Measurements from ENCODE around the gene SF3A2.

The SF3A2 gene

DNA sequence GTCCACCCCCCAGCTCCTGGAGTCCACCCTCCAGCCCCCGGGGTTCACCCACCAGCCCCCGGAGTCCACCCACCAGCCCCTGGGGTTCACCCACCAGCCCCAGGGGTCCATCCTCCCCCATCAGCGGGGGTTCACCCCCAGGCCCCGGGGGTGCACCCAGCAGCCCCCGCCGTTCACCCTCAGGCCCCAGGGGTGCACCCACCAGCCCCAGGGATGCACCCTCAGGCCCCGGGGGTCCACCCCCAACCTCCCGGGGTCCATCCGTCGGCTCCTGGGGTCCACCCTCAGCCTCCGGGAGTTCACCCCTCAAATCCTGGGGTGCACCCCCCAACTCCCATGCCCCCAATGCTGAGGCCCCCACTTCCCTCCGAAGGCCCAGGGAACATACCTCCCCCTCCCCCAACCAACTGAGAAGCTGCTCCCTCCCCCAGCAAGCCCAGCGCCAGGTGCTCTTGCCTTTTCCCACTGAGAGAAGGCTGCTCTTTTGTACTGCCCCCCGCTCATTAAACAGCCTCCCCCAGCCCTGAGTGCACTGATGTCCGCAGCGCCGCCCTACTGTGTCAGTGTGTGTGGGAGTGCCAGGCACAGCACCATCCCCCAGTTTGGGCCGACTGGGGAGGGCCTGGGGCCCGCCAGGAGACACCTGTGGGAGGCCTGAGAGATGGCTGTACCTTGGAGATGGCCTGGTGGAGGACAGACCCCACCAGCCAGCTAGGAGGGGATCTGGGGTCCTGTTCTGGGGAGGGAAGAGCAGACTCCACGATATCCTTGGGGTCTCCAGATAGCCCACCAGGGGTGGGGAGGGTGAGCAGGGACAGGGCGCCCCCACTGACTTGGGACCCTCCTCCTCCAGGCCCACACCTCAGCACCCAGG, 11.7 kb downstream of the SF3A2 start:
- Mint-ChIP-seq H3K27ac (no peak overlapping the region), H3K9me3 (no peaks in the 10 kb centered on the region), H3K4me3 (no peak overlapping the region), H3K27me3 (ENCODE audit: low read depth) (peaks cover 4% of the 10 kb centered on the region), H3K36me3 (ENCODE audit: low read depth) (peaks cover 14% of the 10 kb centered on the region), H3K4me1 (ENCODE audit: low read depth) (peaks cover 2% of the 10 kb centered on the region)

DNA sequence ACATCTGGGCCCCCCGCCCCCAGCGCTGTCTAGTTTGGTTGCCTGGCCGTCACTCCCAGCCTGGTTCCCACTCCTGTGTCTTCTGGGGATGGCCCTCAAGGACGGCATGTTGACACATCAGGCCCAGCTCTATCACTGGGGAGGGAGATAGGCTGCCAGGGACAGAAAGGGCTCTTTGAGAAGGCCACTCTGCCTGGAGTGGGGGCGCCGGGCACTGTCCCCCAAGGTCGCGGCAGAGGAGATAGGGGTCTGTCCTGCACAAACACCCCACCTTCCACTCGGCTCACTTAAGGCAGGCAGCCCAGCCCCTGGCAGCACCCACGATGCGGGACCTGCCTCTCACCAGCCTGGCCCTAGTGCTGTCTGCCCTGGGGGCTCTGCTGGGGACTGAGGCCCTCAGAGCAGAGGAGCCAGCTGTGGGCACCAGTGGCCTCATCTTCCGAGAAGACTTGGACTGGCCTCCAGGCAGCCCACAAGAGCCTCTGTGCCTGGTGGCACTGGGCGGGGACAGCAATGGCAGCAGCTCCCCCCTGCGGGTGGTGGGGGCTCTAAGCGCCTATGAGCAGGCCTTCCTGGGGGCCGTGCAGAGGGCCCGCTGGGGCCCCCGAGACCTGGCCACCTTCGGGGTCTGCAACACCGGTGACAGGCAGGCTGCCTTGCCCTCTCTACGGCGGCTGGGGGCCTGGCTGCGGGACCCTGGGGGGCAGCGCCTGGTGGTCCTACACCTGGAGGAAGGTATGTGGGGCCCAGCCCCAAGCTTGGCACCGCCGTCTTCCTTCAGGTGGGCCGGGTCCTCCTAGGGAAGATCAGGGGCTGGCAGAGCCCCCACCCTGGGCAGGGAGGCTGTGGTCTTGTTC, 12.6 kb downstream of the SF3A2 start, which contains the start of gene AMH:
Gene AMH, plus strand, starts transcription at position 314 of the 857 bp plus-strand sequence. Its CDS starts 10 bp downstream, at position 324.
- Mint-ChIP-seq H3K27ac (no peak within 1 kb of the TSS), H3K36me3 (ENCODE audit: low read depth) (peaks cover 14% of the 10 kb centered on the region), H3K27me3 (ENCODE audit: low read depth) (peaks cover 7% of the 10 kb centered on the region), H3K4me3 (no peak within 1 kb of the TSS), H3K9me3 (no peaks in the 10 kb centered on the region), H3K4me1 (ENCODE audit: low read depth) (peaks cover 2% of the 10 kb centered on the region)

- Mint-ChIP-seq H3K36me3 (ENCODE audit: low read depth) (peaks cover 10% of the 10 kb centered on the region), H3K27me3 (ENCODE audit: low read depth) (peaks cover 8% of the 10 kb centered on the region), H3K9me3 (no peaks in the 10 kb centered on the region), H3K27ac (no peak overlapping the region), H3K4me1 (ENCODE audit: low read depth) (peaks cover 2% of the 10 kb centered on the region), H3K4me3 (no peak overlapping the region)
Measured at GRCh38 chr19:2249880-2250765, 13.5 kb downstream of the SF3A2 start.

DNA sequence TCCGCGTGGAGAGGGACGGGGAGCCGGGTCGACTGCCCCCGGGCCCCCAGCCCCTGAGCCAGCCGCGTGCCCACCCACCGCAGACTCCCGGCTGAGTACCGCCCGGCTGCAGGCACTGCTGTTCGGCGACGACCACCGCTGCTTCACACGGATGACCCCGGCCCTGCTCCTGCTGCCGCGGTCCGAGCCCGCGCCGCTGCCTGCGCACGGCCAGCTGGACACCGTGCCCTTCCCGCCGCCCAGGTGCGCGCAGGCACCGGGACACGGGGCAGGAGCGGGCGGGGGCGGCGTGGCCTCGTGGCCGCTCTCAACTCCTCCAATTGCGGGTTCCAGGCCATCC, 14.1 kb downstream of the SF3A2 start:
- Mint-ChIP-seq H3K4me3 (no peak overlapping the region), H3K27ac (no peak overlapping the region), H3K36me3 (ENCODE audit: low read depth) (peaks cover 9% of the 10 kb centered on the region), H3K4me1 (ENCODE audit: low read depth) (peaks cover 2% of the 10 kb centered on the region), H3K9me3 (no peaks in the 10 kb centered on the region), H3K27me3 (ENCODE audit: low read depth) (peaks cover 8% of the 10 kb centered on the region)

DNA sequence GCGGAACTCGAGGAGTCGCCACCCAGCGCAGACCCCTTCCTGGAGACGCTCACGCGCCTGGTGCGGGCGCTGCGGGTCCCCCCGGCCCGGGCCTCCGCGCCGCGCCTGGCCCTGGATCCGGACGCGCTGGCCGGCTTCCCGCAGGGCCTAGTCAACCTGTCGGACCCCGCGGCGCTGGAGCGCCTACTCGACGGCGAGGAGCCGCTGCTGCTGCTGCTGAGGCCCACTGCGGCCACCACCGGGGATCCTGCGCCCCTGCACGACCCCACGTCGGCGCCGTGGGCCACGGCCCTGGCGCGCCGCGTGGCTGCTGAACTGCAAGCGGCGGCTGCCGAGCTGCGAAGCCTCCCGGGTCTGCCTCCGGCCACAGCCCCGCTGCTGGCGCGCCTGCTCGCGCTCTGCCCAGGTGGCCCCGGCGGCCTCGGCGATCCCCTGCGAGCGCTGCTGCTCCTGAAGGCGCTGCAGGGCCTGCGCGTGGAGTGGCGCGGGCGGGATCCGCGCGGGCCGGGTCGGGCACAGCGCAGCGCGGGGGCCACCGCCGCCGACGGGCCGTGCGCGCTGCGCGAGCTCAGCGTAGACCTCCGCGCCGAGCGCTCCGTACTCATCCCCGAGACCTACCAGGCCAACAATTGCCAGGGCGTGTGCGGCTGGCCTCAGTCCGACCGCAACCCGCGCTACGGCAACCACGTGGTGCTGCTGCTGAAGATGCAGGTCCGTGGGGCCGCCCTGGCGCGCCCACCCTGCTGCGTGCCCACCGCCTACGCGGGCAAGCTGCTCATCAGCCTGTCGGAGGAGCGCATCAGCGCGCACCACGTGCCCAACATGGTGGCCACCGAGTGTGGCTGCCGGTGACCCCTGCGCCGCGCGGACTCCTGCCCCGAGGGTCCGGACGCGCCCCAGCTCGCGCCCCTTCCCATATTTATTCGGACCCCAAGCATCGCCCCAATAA, 14.8 kb downstream of the SF3A2 start:
- Mint-ChIP-seq H3K27me3 (ENCODE audit: low read depth) (peaks cover 8% of the 10 kb centered on the region), H3K4me3 (no peak overlapping the region), H3K27ac (no peak overlapping the region), H3K4me1 (ENCODE audit: low read depth) (peaks cover 2% of the 10 kb centered on the region), H3K36me3 (ENCODE audit: low read depth) (peaks cover 7% of the 10 kb centered on the region), H3K9me3 (no peaks in the 10 kb centered on the region)

DNA sequence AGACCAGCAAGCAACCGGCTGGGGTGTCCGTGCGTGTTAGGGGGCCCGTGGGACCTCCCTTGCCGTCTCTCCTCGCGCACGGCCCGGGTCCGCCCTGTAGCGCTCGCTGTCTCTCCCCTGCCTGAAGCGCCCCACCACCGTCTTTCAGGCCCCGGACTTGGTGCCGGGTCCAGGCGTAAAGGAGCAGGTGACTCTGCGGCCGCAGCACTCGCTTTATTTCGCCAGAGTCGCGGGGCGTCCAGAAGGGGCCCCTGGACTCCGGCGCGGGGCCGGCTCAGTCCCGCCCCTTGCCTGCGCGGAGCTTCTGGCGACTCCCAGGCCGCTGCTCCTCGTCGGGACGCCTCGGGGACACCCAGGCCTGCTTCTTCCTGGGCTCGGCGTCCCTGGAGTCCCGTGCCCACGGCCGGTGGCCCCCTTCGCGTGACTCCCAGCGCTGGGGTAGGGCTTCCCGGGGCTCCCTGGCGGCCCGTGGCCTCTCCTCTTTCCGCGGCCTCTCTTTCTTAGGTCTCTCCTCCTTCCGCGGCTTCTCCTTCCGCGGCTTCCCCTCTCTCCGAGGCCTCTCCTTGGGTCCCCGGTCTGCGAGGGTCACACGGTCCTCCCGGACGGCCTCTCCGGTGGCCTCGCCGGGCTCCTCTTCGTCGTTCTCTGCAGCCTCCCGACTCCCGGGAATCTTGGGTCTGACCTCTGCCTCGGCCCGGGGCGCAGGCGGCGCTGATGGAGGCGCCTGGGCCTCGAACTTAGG, 15.6 kb downstream of the SF3A2 start:
- Mint-ChIP-seq H3K4me1 (ENCODE audit: low read depth) (peaks cover 2% of the 10 kb centered on the region), H3K36me3 (ENCODE audit: low read depth) (peaks cover 4% of the 10 kb centered on the region), H3K9me3 (no peaks in the 10 kb centered on the region), H3K4me3 (peak overlapping the region; percentile 7), H3K27ac (no peak overlapping the region), H3K27me3 (ENCODE audit: low read depth) (peaks cover 8% of the 10 kb centered on the region)

GRCh38 chr19:2252797-2253105, 16.1 kb downstream of the SF3A2 start:
- no peak overlapping the region for H3K27ac Mint-ChIP-seq
- H3K36me3 Mint-ChIP-seq (ENCODE audit: low read depth) = peaks cover 4% of the 10 kb centered on the region
- H3K4me1 Mint-ChIP-seq (ENCODE audit: low read depth) = peaks cover 5% of the 10 kb centered on the region
- H3K27me3 Mint-ChIP-seq (ENCODE audit: low read depth) = peaks cover 8% of the 10 kb centered on the region
- peak overlapping the region; percentile 7 for H3K4me3 Mint-ChIP-seq
- H3K9me3 Mint-ChIP-seq = no peaks in the 10 kb centered on the region

DNA sequence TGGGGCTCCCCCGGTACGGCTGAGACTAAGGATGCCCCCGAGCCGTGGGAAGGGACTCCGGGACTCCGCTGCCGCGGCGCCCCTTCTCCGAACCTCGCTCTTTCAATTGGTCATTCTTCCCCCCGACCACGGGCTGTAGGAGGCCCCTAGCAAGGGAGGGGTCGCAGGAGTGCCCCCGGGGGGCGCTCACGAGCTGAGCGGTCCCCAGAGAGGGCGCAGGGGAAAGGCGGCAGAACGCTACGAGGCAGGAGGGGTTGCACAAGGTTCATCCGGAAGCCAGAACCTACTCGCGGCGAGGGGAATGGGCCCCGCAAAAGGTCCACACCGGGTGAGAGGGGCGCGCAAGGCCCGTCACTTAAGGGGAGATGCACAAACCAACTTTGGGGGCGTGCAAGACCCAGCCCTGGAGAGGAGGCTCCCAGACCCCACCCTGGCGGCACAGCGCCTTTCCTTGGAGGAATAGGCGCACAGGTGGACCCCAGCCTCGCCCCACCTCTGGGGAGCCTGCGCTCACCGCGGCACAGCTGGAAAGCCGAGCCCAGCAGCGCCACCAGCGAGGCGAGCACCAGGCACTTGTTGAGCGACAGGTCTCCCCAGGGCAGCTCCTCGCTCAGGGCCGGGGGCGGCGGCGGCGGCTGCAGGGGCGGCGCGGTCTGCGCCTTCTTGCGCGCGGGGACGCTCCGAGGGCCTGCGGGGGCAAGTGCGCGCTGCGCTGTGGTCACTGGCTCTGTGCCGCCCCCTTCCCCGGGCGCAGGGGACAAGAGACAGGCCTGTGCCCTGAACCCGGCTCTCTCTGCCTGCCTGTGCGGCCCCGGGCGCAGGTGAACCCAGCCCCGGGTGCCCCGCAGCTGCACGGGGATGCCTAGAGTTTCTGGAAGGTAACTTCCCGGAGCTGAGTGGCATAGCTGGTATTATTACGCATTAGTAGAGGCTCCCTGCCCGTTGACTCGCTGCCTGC, 16.8 kb downstream of the SF3A2 start:
- peaks cover 3% of the 10 kb centered on the region for H3K36me3 Mint-ChIP-seq (ENCODE audit: low read depth)
- peak overlapping the region; percentile 17 for H3K4me3 Mint-ChIP-seq
- H3K9me3 Mint-ChIP-seq = no peaks in the 10 kb centered on the region
- H3K27me3 Mint-ChIP-seq (ENCODE audit: low read depth) = peaks cover 8% of the 10 kb centered on the region
- peaks cover 11% of the 10 kb centered on the region for H3K4me1 Mint-ChIP-seq (ENCODE audit: low read depth)
- H3K27ac Mint-ChIP-seq = no peak overlapping the region

- H3K4me1 Mint-ChIP-seq (ENCODE audit: low read depth) = peaks cover 17% of the 10 kb centered on the region
- H3K27ac Mint-ChIP-seq = no peak overlapping the region
- peaks cover 8% of the 10 kb centered on the region for H3K27me3 Mint-ChIP-seq (ENCODE audit: low read depth)
Measured at GRCh38 chr19:2254064-2254872, 17.6 kb downstream of the SF3A2 start.

GRCh38 chr19:2255112-2255845, 18.7 kb downstream of the SF3A2 start:
- H3K4me1 Mint-ChIP-seq (ENCODE audit: low read depth) = peaks cover 19% of the 10 kb centered on the region
- no peak overlapping the region for H3K4me3 Mint-ChIP-seq
- no peak overlapping the region for H3K27ac Mint-ChIP-seq
- H3K9me3 Mint-ChIP-seq = no peaks in the 10 kb centered on the region
- H3K27me3 Mint-ChIP-seq (ENCODE audit: low read depth) = peaks cover 8% of the 10 kb centered on the region
- no peaks in the 10 kb centered on the region for H3K36me3 Mint-ChIP-seq (ENCODE audit: low read depth)

More at GRCh38 chr19:2254064-2254872, 17.6 kb downstream of the SF3A2 start:
- no peak overlapping the region for H3K4me3 Mint-ChIP-seq
- no peaks in the 10 kb centered on the region for H3K9me3 Mint-ChIP-seq
- H3K36me3 Mint-ChIP-seq (ENCODE audit: low read depth) = no peaks in the 10 kb centered on the region

Measured in T-helper 1 cell treated with Interleukin-12 subunit alpha and Interleukin-12 subunit beta and Interleukin-4 antibody, amounts not matched to agents 30 μg/mL and 1 μg/mL, for 36 hours (primary cell).